ENCODE results near the gene ZNF770. TPM values are rescaled to one million over a fixed set of nuclear protein-coding genes. Genes with fewer than 3 reads are reported as not detected.

The ZNF770 gene
- total and polyA plus RNA-seq, 9 of the 15 experiments (the other 6 are each of a cell fraction or from before 2014, with no cell fraction given): 3.4 to 50.8 (median 40.3) TPM

- POLR2A ChIA-PET: interaction anchor here (0.6 kb wide), 1 partner anchor 1399 kb away, joined by 3 read pairs; no protein-coding TSS in a partner anchor
- ATAC-seq: peak; percentile 65
- intact Hi-C loops (cut with micrococcal nuclease): no loop called here
Measured at GRCh38 chr15:35007397-35007796, 19.3 kb upstream of the ZNF770 start.

DNA sequence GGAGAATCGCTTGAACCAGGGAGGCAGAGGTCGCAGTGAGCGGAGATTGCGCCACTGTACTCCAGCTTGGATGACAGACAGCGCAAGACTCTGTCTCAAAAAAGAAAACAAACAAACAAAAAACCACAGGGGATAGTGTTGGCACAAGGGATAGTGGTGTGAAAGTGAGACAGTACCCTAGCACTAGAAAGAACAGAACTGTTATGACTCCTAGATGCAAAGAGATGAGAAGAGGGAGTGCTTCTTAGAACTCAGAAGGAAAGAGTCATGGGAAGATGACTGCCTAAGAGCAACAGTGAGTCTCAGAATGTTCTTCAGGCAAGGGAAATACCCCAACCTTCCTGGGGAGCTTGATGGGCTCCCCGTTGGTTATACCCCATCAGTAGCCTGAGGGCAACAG lies 17.8 kb upstream of the ZNF770 start:
- Histone ChIP-seq H3K4me2 (ENCODE audit: insufficient read depth, low read length) (no peak overlapping the region), H3K27me3 (ENCODE audit: control insufficient read depth in 2 of 2, insufficient read depth in 2 of 2, low read length in 2 of 2) (no peaks in the 10 kb centered on the region), H3K36me3 (ENCODE audit: control insufficient read depth, insufficient read depth, low read length) (no peaks in the 10 kb centered on the region), H3K79me2 (ENCODE audit: control insufficient read depth, insufficient read depth, low read length) (no peaks in the 10 kb centered on the region), H3K4me3 (no peak overlapping the region), H3K27ac (ENCODE audit: extremely low read depth, low read depth, low read length) (no peak overlapping the region; the same call in 2 of the 3 replicates), H3K9ac (ENCODE audit: insufficient read depth in 1 of 2, low read depth in 2 of 2, low read length in 2 of 2) (no peak overlapping the region), H3K9me1 (ENCODE audit: control insufficient read depth, insufficient read depth, low read length) (no peaks in the 10 kb centered on the region), H3K4me1 (replicated peaks in 1 of 2; ENCODE audit: control insufficient read depth in 2 of 2, insufficient read depth in 2 of 2, low read length in 2 of 2) (peaks cover 0 to 10% of the 10 kb centered on the region in 2 experiments; a peak in 3 of 5 replicates), H2AFZ (ENCODE audit: low read depth, low read length) (peak overlapping the region; percentile 56), H3K9me3 (replicated peaks; ENCODE audit: control insufficient read depth, insufficient read depth, low read depth, low read length) (no peaks in the 10 kb centered on the region), H4K20me1 (replicated peaks; ENCODE audit: control insufficient read depth, insufficient read depth, low read length) (no peaks in the 10 kb centered on the region)
- FAIRE-seq (no peak), ATAC-seq (no peak), DNase-seq (ENCODE audit: extremely low read depth in 1 of 4, low spot score in 3 of 4) (no peak)
- intact Hi-C loops (cut with micrococcal nuclease): no loop called here
- POLR2A ChIA-PET: interaction anchor here (0.6 to 1.6 kb wide), 2 partner anchors 10 to 19 kb away, joined by 3 to 4 read pairs; no protein-coding TSS in a partner anchor
- CTCF ChIA-PET (ENCODE audit: low intra/inter-chr PET ratio): no interaction called here
- TF ChIP-seq CSDE1 (IDR thresholded peaks at IDR 0.05) (no peak), CEBPZ (IDR thresholded peaks at IDR 0.05; ENCODE audit: borderline replicate concordance, low read depth, low read length) (no peak), RBM34 (IDR thresholded peaks at IDR 0.05; ENCODE audit: borderline replicate concordance, insufficient read depth, low read length) (no peak), NFE2L1 (tag; IDR thresholded peaks at IDR 0.05; ENCODE audit: borderline replicate concordance, low read depth) (no peak), SAFB2 (IDR thresholded peaks at IDR 0.05; ENCODE audit: borderline replicate concordance, low read depth, low read length, severe bottlenecking) (no peak), POLR2A (conservative IDR thresholded peaks at IDR 0.05) (no peak), ZNF311 (CRISPR knock-in tag; IDR thresholded peaks at IDR 0.05) (no peak), NFIX (CRISPR knock-in tag; IDR thresholded peaks at IDR 0.05; ENCODE audit: low read depth) (no peak)
- WGBS (ENCODE audit: insufficient coverage, low coverage, missing lambda C conversion rate): 73% methylated on average over 6 of the region's 6 CpGs
- in situ Hi-C loops (cut with MboI): no loop called here
- no TSS peak for BruUV-seq (replicated peaks)

More at GRCh38 chr15:35007397-35007796, 19.3 kb upstream of the ZNF770 start:
- CTCF ChIA-PET (ENCODE audit: low intra/inter-chr PET ratio): no interaction called here
- no peaks in the 10 kb centered on the region for H3K9me3 ChIP-seq (replicated peaks; ENCODE audit: control insufficient read depth, insufficient read depth, low read depth, low read length)
- no peaks in the 10 kb centered on the region for H3K27me3 ChIP-seq (ENCODE audit: control insufficient read depth in 2 of 2, insufficient read depth in 2 of 2, low read length in 2 of 2)
- H3K9ac ChIP-seq (ENCODE audit: insufficient read depth in 1 of 2, low read depth in 2 of 2, low read length in 2 of 2): no peak overlapping the region
- no peak overlapping the region for H3K27ac ChIP-seq (ENCODE audit: extremely low read depth, low read depth, low read length)
- no peaks in the 10 kb centered on the region for H3K79me2 ChIP-seq (ENCODE audit: control insufficient read depth, insufficient read depth, low read length)
- no peaks in the 10 kb centered on the region for H4K20me1 ChIP-seq (replicated peaks; ENCODE audit: control insufficient read depth, insufficient read depth, low read length)
- BruUV-seq (replicated peaks): no TSS peak
- DNase-seq (ENCODE audit: extremely low read depth in 1 of 4, low spot score in 3 of 4): peak in 2 of 4 experiments; percentile 23 to 37
- peaks cover 0 to 10% of the 10 kb centered on the region in 2 experiments; a peak in 3 of 5 replicates for H3K4me1 ChIP-seq (replicated peaks in 1 of 2; ENCODE audit: control insufficient read depth in 2 of 2, insufficient read depth in 2 of 2, low read length in 2 of 2)
- no peaks in the 10 kb centered on the region for H3K36me3 ChIP-seq (ENCODE audit: control insufficient read depth, insufficient read depth, low read length)
- in situ Hi-C loops (cut with MboI): no loop called here
- no peak for FAIRE-seq
- no peak overlapping the region for H3K4me2 ChIP-seq (ENCODE audit: insufficient read depth, low read length)
- H2AFZ ChIP-seq (ENCODE audit: low read depth, low read length): peak overlapping the region; percentile 70
- peak in 1 of 2 experiments; percentile 96; a peak in 2 of 4 replicates for TF ChIP-seq SRF (CRISPR knock-in tag; IDR thresholded peaks at IDR 0.05)
- no peak for TF ChIP-seq SRSF9 (IDR thresholded peaks at IDR 0.05; ENCODE audit: borderline replicate concordance, low read depth, low read length)
- no peaks in the 10 kb centered on the region for H3K9me1 ChIP-seq (ENCODE audit: control insufficient read depth, insufficient read depth, low read length)
- H3K4me3 ChIP-seq: no peak overlapping the region
- WGBS (ENCODE audit: insufficient coverage, low coverage, missing lambda C conversion rate): 58% methylated on average over 2 of the region's 2 CpGs

Measured in K562 (cell line).